NCI-H1694 (cell line): ENCODE measurements around the gene NPPA.
"Not testable (repeated sequence)": the region's sequence is repeated elsewhere in the genome, so short reads cannot be mapped to it uniquely, and the experiment has no call there.

Experiments used
- DNase-seq: peaks from one replicate; lab custom pipeline; 2025; lab: John Stamatoyannopoulos, UW

The NPPA gene

DNA sequence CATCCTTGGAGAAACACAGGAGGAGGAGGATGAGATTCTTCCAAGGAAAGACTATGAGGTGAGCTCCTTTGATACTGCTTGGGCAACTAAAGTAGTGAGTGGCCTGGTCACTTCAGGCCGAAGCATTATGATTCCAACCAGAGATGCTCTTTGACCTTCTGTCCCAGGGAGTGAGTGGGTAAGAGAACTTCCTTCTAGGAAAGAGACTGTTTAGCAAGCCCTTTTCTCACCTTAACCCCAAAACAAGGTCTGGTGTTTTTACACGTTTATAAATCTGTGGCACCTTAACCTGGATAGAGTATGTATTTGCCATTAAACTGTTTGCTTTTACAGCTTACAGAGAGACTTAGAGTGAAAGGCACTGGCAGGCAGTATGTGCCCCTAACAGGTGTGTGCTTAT, 40.5 kb downstream of the NPPA start:
- no peak for DNase-seq

DNA sequence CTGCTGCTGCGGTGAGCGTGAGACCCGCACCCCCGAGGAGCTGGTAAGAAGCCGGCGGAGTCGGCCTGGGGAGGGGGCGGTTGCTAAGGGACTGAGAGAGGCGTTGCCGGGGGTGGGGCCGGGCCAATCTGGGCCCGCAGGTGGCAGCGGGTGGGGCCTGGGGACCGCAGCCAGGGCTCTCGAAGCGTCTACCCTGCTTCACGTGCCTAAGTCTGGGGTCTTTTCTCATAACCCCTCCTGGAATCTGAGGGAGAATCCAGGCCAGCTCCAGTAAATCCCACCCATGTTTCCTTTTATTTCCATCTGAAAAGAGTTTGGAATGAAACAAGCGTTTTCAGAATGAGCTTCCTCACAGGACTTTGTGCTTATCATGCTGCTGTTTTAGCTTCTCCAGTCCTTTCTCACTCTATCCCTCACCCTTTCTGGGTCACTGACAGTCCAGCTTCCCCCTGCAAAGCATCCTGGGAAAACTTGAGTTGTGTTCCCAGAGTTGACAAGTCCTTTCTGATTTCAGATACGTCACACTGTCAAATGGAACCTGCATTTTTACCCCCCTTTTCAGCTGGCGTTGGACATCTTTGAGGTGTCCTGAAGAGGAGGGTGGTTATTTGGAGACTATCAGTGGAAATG, 41.2 kb downstream of the NPPA start:
- DNase-seq, result no peak

DNA sequence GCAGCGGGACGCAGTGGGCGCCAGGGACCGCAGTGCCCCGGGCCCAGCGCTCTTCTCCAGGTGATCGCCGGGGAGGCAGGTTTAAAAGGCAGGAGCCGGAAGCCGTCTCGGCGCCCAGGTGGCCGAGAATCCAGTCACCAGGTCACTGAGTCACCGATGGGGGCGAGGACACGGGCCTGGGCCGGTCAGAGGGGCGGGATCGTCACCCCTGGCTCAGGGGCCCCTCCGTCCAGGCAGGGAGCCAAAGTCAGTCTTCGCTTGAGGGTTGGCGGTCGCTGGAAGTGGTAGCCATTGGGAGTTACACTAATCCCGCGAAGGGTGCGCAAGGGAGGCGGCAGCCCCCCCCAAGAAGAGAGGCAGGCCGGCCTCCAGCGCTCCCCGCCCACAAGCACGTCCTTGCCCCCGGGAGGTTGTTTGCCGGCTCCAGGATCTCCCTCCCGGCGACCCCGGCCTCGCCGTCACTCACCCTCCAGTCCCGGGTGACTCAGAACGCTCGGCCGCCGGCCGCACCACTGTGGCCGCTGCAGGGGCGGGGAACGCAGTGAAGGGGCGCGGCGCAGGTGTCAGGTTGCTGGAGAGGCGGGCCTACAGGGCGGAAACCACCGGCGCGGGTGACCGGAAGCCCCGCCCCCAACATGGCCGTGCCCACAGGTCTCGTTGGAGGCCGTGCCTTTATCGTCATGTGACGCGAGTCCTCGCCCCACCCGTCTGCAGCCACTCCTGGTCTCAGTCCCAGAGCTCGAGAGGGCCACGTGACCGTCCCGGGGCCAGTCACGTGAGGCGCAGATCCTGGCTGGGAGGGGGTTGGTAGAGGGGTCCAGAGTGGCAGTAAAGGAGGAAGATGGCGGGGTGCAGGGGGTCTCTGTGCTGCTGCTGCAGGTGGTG, 41.9 kb downstream of the NPPA start, which contains the start of the genes CLCN6 and MTHFR:
Gene CLCN6, plus strand, starts transcription at position 770 of the 885 bp plus-strand sequence. Its CDS starts 72 bp downstream, at position 842.
Gene MTHFR, minus strand, starts transcription at position 543 of the 885 bp plus-strand sequence. CDS start 2,848 bp downstream, outside the sequence.
- peak; percentile 92 for DNase-seq

DNA sequence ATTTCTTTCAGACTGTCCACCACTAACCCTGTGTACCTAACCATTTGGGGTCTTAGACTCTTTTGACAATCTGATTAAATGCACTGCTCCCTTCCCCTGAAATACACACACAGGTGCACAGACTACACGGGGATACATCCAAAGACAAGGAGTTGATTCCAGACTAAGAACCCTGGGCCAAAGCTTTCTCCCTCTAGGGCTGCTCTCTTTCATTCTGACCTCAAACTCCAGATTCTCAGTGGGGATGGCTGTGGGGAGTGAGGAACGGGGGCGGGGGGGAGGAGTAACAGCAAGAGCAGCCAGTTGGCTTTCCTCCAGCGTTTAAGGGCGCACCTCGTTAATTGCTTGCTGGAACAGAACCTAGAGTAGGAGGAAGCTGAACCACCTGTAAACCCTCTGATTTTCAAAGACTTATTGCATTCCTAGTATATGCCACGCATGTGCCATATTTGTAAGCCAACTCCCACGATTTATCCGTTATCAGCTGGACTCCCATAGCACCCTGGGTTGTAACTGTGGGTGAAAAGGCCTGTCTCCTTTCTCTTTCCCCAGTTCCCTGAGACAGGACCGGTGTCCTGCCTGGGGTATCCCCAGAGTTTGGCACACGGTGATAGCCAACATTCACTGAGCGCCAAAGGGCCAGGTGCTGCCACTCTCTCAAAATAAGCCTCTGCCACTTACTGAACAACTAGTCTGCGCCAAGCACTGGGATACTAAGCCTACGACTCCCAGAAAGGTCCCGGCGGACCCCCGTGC, 42.7 kb downstream of the NPPA start:
- DNase-seq, result peak; percentile 10

DNA sequence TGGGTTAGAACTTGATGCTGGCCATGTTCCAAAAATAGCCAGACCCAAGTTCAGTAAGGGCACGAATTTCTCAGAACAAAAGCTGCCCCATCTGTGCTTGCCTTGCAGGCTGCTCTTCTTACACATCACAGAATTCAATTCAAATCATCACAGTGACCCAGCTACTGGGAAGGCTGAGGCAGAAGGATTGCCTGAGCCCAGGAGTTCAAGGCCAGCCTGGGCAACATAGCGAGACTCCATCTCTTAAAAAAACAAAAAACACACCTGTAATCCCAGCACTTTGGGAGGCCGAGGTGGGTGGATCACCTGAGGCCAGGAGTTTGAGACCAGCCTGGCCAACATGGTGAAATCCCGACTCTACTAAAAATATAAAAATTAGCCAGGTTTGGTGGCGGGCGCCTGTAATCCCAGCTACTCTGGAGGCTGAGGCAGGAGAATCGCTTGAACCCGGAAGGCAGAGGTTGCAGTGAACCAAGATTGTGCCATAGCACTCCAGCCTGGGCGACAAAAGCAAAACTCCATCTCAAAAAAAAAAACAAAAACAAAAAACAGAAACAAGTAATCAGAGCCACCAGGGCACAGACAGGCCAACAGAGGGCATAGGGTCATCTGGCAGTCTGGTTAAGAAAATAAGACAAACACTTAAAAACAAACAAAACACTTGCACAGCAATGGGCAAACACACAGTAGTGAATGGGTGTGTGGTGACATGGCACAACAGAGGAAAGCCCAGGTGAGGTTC, 43.5 kb downstream of the NPPA start:
- DNase-seq, result not testable (repeated sequence)

DNA sequence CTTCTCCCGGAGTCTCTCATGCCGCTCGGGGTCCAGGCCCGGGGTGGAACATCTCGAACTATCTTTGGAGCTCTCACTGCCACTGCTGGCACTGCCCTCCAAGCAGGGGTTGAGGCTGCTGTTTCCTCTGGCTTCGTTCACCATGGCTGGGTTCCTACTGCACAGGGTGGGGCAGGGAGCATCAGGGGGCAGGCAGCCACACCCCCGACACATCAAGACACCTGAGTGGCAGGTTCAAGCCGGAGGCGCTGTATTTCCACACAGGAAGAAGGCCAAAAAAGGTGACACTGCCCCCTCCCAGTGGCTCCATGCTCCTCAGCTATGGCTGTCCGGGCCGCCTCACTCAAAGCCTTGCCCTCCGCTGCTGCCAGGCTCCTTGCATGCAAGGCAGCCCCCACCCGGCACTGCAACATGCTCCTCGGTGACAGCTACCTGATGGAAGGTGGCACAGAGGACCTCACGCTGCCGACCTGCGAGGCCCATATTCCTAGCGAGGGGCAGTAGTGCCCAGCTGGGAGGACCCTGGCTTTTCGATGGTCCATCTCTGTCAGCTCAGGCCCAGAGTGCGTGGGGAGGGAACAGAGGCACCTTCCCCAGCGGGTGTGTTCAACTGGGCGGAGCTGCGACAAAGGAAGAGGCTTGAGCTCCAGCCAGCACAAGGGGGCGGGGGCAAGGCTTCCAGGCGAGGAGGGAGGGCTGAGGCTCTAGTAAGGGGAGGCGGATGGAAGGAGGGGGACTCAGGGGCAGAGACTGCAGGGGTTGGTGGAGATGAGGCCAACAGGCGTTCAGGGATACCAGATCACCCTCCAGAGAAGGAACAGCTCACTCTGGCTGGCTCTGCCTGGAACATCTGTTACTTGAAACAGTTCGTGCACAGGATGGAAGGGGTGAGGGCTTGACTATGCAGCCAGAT, 44.4 kb downstream of the NPPA start:
- peak; percentile 92 for DNase-seq

DNA sequence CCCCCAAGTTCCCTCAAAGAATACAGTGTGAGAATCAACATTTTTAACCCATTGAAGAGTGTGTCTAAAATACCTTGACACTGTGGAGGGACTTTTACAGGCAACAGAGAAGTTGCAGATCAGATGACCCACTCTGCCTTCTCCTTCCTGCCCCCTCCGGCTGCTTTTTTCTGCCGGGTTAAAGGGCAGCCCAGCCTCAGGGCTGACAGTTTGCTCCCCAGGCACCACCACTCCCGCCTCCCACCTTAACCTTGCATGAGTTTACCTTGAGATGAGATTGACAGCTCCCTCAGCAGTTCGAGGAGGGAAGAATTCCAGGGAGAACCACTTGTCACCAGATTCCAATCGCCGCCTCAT, 45.0 kb downstream of the NPPA start:
- no peak for DNase-seq

DNA sequence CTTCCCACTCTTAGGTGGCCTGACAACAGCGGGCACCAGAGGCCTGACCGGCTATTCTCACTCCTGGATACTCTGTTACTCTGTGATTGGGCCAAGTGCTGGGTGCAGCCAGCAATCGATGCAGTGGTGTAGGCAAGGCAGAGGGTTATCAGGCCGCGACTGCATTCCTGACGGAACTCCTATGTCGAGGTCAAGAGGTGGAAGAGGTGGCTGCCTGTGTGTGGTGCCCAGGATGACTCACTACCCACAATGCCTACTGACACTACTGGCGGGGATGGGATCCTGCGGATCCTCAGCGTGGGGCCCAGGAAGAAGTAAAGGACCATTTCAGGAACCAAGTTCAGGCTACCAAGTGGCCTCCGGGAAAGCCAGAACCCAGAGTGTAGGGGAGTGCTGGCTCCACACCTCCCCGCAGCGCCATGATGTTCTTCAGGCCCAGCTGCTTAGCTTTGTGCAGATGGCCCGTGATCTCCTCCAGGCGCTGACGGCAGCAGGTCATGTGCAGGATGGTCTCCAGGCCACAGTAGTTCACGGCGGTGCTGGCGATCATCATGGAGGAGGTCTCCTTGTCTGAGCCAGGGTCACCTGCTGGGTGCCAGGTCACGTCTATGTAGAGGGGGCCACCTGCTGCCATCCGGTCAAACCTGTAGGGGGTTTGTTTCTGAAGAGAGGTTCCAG, 46.7 kb downstream of the NPPA start:
- DNase-seq, result no peak

DNA sequence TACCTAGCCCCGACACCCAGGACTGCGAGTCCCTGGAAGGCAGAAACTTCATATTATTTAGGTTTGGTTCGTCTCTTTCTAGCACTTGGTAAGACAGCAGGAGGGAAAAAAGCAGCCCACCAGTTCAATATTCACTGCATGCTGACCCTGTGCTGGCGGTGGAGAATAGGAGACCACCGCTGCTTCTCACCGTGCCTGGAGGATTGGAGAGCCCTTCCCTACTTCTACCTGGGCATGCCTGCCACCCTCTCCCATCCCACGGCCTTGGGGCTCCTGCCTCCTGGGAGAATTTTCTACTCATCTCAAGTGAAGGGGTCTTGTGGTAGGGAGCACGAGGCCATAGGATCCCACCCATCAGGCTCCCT, 47.2 kb downstream of the NPPA start:
- DNase-seq, result no peak

DNA sequence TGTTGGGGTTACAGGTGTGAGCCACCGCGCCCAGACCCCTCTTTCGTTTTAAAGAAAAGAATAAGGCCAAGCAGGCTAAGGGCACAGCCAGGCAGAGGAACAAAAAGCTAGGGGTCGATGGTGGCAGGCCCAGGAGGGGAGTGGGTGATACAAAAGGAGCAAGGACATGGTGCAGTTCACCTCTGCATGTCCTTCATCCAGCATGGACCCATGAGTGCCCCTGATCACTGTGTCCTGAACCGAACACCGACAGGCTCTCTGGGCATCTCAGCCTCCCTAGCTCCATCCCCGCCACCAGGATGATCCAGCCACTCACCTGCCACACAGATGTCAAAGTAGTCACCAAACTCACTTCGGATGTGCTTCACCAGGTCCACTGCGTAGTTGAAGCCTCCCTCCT, 47.7 kb downstream of the NPPA start:
- DNase-seq, result no peak

DNA sequence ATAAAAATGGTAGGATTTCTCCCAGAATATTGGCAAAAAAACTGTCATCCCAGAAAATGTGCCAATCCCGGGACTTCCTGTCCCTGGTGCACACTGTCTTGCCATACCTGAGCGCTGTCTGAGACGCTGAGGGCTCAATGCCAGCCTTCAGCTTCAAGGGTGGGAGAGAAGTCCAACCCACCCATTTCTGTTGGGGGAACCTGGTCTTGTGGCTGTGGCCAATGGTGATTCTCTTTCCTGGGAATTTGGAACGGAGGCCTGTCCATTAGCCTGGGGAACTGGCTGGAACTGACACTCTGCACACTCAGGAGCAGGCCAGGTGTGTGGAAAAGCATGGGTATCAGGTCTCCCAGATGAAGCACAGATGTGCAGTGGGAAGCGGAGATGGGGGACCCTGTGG, 48.5 kb downstream of the NPPA start:
- DNase-seq, result no peak

DNA sequence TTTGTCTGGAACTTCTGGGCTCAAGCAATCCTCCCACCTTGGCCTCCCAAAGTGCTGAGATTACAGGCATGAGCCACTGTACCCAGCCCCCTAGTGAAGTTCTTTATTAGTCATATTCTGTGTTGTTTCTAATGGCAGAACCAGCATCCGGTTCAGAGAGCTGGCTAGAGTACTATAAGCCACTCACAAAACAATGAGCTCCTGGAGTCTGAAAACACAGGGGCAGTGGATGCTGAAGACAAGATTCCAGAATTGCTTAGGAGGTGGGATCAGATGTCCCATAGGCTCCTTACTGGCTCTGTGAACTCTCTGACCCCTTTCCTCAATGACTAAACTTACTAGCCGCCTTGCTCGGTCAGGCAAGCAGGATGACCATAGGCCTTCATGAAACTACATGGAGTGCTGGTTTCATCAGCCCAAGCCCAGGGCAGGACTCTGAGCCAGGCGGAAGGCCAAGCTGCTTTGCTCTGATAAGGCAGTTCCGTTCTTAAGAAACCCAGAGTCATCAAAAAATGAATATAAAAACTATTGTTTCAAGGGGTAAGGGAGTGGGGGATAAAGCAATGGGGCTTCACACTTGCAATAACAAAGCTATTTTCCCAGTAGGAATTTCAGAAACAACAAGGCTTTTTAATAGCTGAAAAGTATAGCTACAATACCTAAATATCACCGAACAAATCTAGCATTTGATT, 49.9 kb downstream of the NPPA start:
- DNase-seq, result no peak

DNA sequence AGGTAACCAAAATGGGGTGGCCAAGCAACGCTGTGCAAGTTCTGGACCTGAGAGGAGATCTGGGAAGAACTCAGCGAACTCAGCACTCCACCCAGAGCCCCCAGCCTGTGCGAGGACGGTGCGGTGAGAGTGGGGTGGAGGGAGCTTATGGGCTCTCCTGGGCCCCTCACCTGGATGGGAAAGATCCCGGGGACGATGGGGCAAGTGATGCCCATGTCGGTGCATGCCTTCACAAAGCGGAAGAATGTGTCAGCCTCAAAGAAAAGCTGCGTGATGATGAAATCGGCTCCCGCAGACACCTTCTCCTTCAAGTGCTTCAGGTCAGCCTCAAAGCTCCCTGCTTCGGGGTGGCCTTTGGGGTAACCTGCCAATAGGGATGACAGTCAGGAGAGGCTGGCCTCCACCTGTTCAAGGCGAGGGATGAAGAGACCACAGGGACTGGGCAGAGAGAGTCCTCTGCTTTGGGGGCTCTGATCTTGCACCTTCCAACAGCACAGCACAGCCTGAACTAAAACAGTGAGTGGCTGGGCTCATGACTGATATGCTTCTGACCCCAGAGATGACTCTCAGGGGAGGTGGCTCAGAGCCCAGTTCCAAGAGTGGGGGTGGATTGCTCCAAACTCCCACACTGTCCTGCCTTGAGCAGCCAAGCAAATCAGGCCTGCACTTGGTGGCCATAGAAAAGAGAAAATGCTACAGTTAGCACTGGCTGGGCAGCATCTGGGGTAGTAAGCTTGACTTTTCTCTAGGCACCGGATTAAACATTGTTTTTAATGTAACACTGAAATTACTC, 51.4 kb downstream of the NPPA start:
- no peak for DNase-seq
